C4-2B (cell line): ENCODE data around the gene COL1A1.

Experiments
- H3K27ac ChIP-seq: fragments of 450-650 bp; 2 replicates; pipeline ENCODE4 v1.5.1; 2017
- CTCF ChIP-seq: fragments of 450-650 bp; conservative IDR thresholded peaks from 2 replicates; pipeline ENCODE4 v1.5.1; 2017; ENCODE audit warnings: mild to moderate bottlenecking
- ZFX ChIP-seq: fragments of 450-650 bp; IDR thresholded peaks from 2 replicates; pipeline ENCODE4 v1.6.1; 2017

The COL1A1 gene

GRCh38 chr17:50172936-50173334 lies 28.5 kb downstream of the COL1A1 start:
- TF ChIP-seq CTCF, result no peak
- no peak for TF ChIP-seq ZFX

GRCh38 chr17:50172130-50172529 lies 29.3 kb downstream of the COL1A1 start:
- TF ChIP-seq CTCF (no peak), ZFX (no peak)
- H3K27ac ChIP-seq, result no peak overlapping the region

More at GRCh38 chr17:50172936-50173334, 28.5 kb downstream of the COL1A1 start:
- H3K27ac ChIP-seq, result no peak overlapping the region

- no peak overlapping the region for H3K27ac ChIP-seq
- no peak for TF ChIP-seq ZFX
- no peak for TF ChIP-seq CTCF
Measured at GRCh38 chr17:50171371-50172071, 29.9 kb downstream of the COL1A1 start.

GRCh38 chr17:50170662-50171370 lies 30.6 kb downstream of the COL1A1 start:
- TF ChIP-seq ZFX, result no peak
- no peak for TF ChIP-seq CTCF
- no peak overlapping the region for H3K27ac ChIP-seq

- TF ChIP-seq CTCF, result no peak
- TF ChIP-seq ZFX, result no peak
- no peak overlapping the region for H3K27ac ChIP-seq
Measured at GRCh38 chr17:50169881-50170459, 31.5 kb downstream of the COL1A1 start.

- TF ChIP-seq CTCF (peak; percentile 86), ZFX (no peak)
- no peak overlapping the region for H3K27ac ChIP-seq
Measured at GRCh38 chr17:50169121-50169764, 32.2 kb downstream of the COL1A1 start.

- TF ChIP-seq CTCF (no peak), ZFX (no peak)
- H3K27ac ChIP-seq, result no peak overlapping the region
Measured at GRCh38 chr17:50168319-50168718, 33.1 kb downstream of the COL1A1 start.
